Measurements from ENCODE around the gene SLC35E3.

- TF ChIP-seq POLR2A (IDR thresholded peaks at IDR 0.05; ENCODE audit: low read depth, low read length) (no peak), POLR2AphosphoS5 (IDR thresholded peaks at IDR 0.05; ENCODE audit: low read depth, low read length) (no peak), TAF1 (IDR thresholded peaks at IDR 0.05; ENCODE audit: borderline replicate concordance, low read depth, low read length) (no peak)
Observed at GRCh38 chr12:68733661-68734071, 12.3 kb upstream of the SLC35E3 start.

Measured in GM12892 (cell line).